Trophoblast cell (in vitro differentiated cells and primary cell): Measurements from ENCODE around the gene NOSIP.
A peak's percentile ranks its signal among the peaks of the same experiment; 100 is the strongest.

Experiments used
- DNase-seq, 2 donors: peaks; one replicate each; pipeline ENCODE4 v3.0.0-alpha.2; 2016
- H2AFZ ChIP-seq: 2 replicates; pipeline ENCODE4 v1.6.1; 2013; ENCODE audit warnings: low read length, moderate library complexity, mild to moderate bottlenecking; ENCODE audit not compliant: insufficient read depth, poor library complexity
- H2AK5ac ChIP-seq: 2 replicates; pipeline ENCODE4 v1.6.1; 2013; ENCODE audit warnings: mild to moderate bottlenecking, low read length
- H2BK120ac ChIP-seq: 2 replicates; pipeline ENCODE4 v1.6.1; 2013; ENCODE audit warnings: low read length, mild to moderate bottlenecking, moderate library complexity; ENCODE audit not compliant: insufficient read depth, poor library complexity
- H2BK12ac ChIP-seq: 2 replicates; pipeline ENCODE4 v1.6.1; 2013; ENCODE audit warnings: mild to moderate bottlenecking, low read length, moderate library complexity
- H2BK5ac ChIP-seq: 2 replicates; pipeline ENCODE4 v1.6.1; 2013; ENCODE audit warnings: low read length, low read depth, moderate library complexity, mild to moderate bottlenecking; ENCODE audit not compliant: poor library complexity
- H3K14ac ChIP-seq: 2 replicates; pipeline ENCODE4 v1.6.1; 2013; ENCODE audit warnings: mild to moderate bottlenecking, low read length
- H3K18ac ChIP-seq: 2 replicates; pipeline ENCODE4 v1.6.1; 2013; ENCODE audit warnings: mild to moderate bottlenecking, low read length
- H3K23ac ChIP-seq: 2 replicates; pipeline ENCODE4 v1.6.1; 2013; ENCODE audit warnings: low read length
- H3K27ac ChIP-seq: 2 replicates; pipeline ENCODE4 v1.5.1; 2013; ENCODE audit warnings: low read depth, mild to moderate bottlenecking, inconsistent platforms, low read length, moderate library complexity
- H3K27me3 ChIP-seq: 2 replicates; pipeline ENCODE4 v1.6.1; 2013; ENCODE audit warnings: inconsistent platforms, mild to moderate bottlenecking, low read length, moderate library complexity; ENCODE audit not compliant: insufficient read depth
- H3K36me3 ChIP-seq, 2 experiments: 1 replicate in 1 of 2; 2 replicates in 1 of 2; pipeline ENCODE4 v1.6.1; 2013; ENCODE audit warnings: low read length in 2 of 2, mild to moderate bottlenecking in 2 of 2, moderate library complexity in 1 of 2; ENCODE audit not compliant: insufficient read depth in 2 of 2, control insufficient read depth in 1 of 2
- H3K4ac ChIP-seq: 2 replicates; pipeline ENCODE4 v1.6.1; 2013; ENCODE audit warnings: low read depth, mild to moderate bottlenecking, low read length, moderate library complexity
- H3K4me1 ChIP-seq, 2 experiments: 1 replicate in 1 of 2; 2 replicates in 1 of 2; pipeline ENCODE4 v1.6.1; 2013; ENCODE audit warnings: low read length in 2 of 2, mild to moderate bottlenecking in 2 of 2, moderate library complexity in 1 of 2; ENCODE audit not compliant: insufficient read depth in 2 of 2, control insufficient read depth in 1 of 2
- H3K4me2 ChIP-seq: 2 replicates; pipeline ENCODE4 v1.6.1; 2013; ENCODE audit warnings: inconsistent platforms, mild to moderate bottlenecking, low read length, moderate library complexity
- H3K4me3 ChIP-seq: 2 replicates; pipeline ENCODE4 v1.5.1; 2013; ENCODE audit warnings: mild to moderate bottlenecking, low read depth, low read length, inconsistent platforms
- H3K79me1 ChIP-seq: one replicate; pipeline ENCODE4 v1.6.1; 2013; ENCODE audit warnings: low read length
- H3K79me2 ChIP-seq: 2 replicates; pipeline ENCODE4 v1.6.1; 2013; ENCODE audit warnings: low read length, mild to moderate bottlenecking; ENCODE audit not compliant: control insufficient read depth, insufficient read depth, poor library complexity
- H3K9ac ChIP-seq: 2 replicates; pipeline ENCODE4 v1.6.1; 2013; ENCODE audit warnings: mild to moderate bottlenecking, low read length
- H3K9me3 ChIP-seq: 2 replicates; pipeline ENCODE4 v1.6.1; 2013; ENCODE audit warnings: low read depth, mild to moderate bottlenecking, control low read depth, inconsistent platforms, low read length; ENCODE audit not compliant: insufficient read depth
- H4K12ac ChIP-seq: 2 replicates; pipeline ENCODE4 v1.6.1; 2013; ENCODE audit warnings: low read depth, mild to moderate bottlenecking, low read length, moderate library complexity
- H4K8ac ChIP-seq: 2 replicates; pipeline ENCODE4 v1.6.1; 2013; ENCODE audit warnings: low read depth, mild to moderate bottlenecking, low read length, moderate library complexity
- H4K91ac ChIP-seq: one replicate; pipeline ENCODE4 v1.6.1; 2013; ENCODE audit warnings: low read depth, mild to moderate bottlenecking, low read length, moderate library complexity
- WGBS: extraction: QIAGEN DNeasy Blood & Tissue Kit; methylation state at CpG from one replicate; pipeline ENCODE4 v1.1.7; 2013; ENCODE audit warnings: missing lambda C conversion rate; ENCODE audit not compliant: insufficient read length, insufficient coverage; ENCODE audit errors: extremely low coverage; 5-methylcytosine and 5-hydroxymethylcytosine counted together

The NOSIP gene

DNA sequence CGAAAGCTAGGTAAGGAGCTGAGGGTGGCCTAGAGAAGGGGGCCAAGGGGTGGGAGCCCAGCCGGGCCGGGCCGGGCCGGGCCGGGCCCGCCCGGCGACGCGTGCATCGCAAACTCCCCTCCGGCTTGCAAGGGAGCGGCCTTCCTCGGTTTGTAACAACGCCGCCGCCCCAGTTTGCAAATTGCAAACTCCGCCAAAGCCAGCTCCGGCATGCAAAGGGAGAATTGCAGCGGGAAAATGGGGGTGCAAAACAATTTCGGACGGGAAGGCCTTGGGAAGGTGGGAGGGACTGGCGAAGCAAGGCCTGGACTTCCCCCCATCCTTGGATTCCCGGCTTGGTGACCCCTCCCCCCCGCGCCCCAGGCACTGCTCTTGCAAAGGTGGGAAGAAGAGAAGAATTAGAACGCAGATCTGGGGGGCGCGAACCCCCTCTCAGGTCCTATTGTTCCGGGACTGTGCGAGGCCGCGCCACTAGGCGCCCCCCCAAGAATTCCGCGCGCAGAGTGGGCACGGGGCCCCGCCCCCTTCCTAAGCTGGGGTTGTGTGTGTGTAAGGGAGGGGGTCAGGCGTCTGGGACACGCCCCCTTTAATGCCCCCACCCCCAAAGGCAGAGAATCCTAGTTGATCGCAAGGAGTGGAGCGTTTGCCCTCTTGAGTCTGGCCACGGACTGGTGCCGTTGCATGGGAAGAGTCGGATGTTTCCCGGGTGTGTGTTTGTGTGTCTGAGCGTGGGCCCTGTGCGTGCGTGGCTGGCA, 11.6 kb upstream of the NOSIP start:
- H3K4me3 ChIP-seq, result peak overlapping the region; percentile 84
- H4K12ac ChIP-seq, result peak overlapping the region; percentile 68
- peak overlapping the region; percentile 8 for H4K8ac ChIP-seq
- DNase-seq, result peak; percentile 21 to 57
- H3K27me3 ChIP-seq, result no peaks in the 10 kb centered on the region
- H3K4me1 ChIP-seq, result peaks cover 5 to 7% of the 10 kb centered on the region in 2 experiments
- H2AFZ ChIP-seq, result no peak overlapping the region
- no peak overlapping the region for H2BK120ac ChIP-seq
- H3K9ac ChIP-seq, result peak overlapping the region; percentile 87
- H4K91ac ChIP-seq, result peak overlapping the region; percentile 82
- no peak overlapping the region for H2BK12ac ChIP-seq
- H3K27ac ChIP-seq, result peak overlapping the region; percentile 84
- H3K23ac ChIP-seq, result no peak overlapping the region
- peak overlapping the region; percentile 85 for H2BK5ac ChIP-seq
- H2AK5ac ChIP-seq, result no peak overlapping the region
- H3K79me1 ChIP-seq, result peaks cover 20% of the 10 kb centered on the region
- peak overlapping the region; percentile 93 for H3K4me2 ChIP-seq
- peaks cover 25 to 30% of the 10 kb centered on the region in 2 experiments for H3K36me3 ChIP-seq
- no CpG with 5 or more reads among the region's 51 CpGs for WGBS
- H3K14ac ChIP-seq, result peak overlapping the region; percentile 15
- peaks cover 14% of the 10 kb centered on the region for H3K79me2 ChIP-seq
- H3K18ac ChIP-seq, result peak overlapping the region; percentile 4
- H3K9me3 ChIP-seq, result no peaks in the 10 kb centered on the region
- H3K4ac ChIP-seq, result peak overlapping the region; percentile 24

DNA sequence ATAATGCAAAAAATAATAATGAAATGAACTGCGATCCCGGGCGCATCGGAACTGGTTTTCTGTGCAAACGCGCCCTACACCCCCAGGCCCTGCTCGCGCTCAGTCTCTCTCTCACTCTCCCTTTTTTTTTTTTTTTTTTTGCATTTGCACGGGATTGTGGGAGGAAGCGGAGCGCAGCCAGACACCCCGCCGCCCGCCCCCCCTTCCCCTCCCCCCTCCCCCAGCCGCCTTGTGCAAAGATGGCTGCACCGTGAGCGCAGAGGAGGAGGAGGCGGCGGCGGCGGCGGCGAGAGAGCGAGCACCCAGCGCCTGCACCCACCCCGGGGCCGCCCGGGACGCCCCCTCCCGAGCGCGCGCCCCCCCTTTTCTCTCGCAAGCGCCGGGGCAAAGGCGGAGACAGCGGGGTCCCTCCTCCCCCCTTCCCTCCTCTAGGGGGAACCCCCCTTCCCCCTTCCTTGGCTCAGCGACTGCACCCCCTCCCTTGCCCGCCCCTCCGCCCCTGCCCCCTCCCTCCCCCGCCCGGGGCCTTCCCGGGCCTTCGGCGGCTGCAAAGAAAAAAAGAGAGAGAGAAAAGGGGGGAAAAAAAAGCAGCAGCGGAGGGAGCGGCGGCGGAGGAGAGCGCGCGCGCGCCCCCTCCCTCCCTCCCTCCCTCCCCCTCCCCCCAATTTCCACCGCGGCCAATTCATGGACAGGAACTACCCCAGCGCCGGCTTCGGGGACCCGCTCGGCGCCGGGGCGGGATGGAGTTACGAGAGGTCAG, 10.8 kb upstream of the NOSIP start, which contains the start of gene PRR12:
TSS of gene PRR12 (plus strand) at position 212 of the 760 bp plus-strand sequence. CDS start at position 685, 473 bp downstream.
- Histone ChIP-seq H3K18ac (peak within 1 kb of the TSS; percentile 99), H3K4me3 (peak within 1 kb of the TSS; percentile 84), H3K4me2 (peak within 1 kb of the TSS; percentile 93), H3K9me3 (no peaks in the 10 kb centered on the region), H3K23ac (no peak within 1 kb of the TSS), H2AK5ac (peak within 1 kb of the TSS; percentile 100), H3K4ac (peak within 1 kb of the TSS; percentile 97), H3K79me2 (peaks cover 14% of the 10 kb centered on the region), H4K12ac (peak within 1 kb of the TSS; percentile 99), H2BK5ac (peak within 1 kb of the TSS; percentile 91), H2AFZ (peak within 1 kb of the TSS; percentile 73), H4K8ac (peak within 1 kb of the TSS; percentile 97), H2BK12ac (peak within 1 kb of the TSS; percentile 44), H3K9ac (peak within 1 kb of the TSS; percentile 87), H3K27ac (peak within 1 kb of the TSS; percentile 96), H4K91ac (peak within 1 kb of the TSS; percentile 97), H3K36me3 (peaks cover 18 to 23% of the 10 kb centered on the region in 2 experiments), H2BK120ac (peak within 1 kb of the TSS; percentile 88), H3K14ac (peak within 1 kb of the TSS; percentile 99), H3K4me1 (peaks cover 5 to 7% of the 10 kb centered on the region in 2 experiments), H3K27me3 (no peaks in the 10 kb centered on the region), H3K79me1 (peaks cover 20% of the 10 kb centered on the region)
- DNase-seq, result peak; percentile 26 to 57
- no CpG with 5 or more reads among the region's 66 CpGs for WGBS

DNA sequence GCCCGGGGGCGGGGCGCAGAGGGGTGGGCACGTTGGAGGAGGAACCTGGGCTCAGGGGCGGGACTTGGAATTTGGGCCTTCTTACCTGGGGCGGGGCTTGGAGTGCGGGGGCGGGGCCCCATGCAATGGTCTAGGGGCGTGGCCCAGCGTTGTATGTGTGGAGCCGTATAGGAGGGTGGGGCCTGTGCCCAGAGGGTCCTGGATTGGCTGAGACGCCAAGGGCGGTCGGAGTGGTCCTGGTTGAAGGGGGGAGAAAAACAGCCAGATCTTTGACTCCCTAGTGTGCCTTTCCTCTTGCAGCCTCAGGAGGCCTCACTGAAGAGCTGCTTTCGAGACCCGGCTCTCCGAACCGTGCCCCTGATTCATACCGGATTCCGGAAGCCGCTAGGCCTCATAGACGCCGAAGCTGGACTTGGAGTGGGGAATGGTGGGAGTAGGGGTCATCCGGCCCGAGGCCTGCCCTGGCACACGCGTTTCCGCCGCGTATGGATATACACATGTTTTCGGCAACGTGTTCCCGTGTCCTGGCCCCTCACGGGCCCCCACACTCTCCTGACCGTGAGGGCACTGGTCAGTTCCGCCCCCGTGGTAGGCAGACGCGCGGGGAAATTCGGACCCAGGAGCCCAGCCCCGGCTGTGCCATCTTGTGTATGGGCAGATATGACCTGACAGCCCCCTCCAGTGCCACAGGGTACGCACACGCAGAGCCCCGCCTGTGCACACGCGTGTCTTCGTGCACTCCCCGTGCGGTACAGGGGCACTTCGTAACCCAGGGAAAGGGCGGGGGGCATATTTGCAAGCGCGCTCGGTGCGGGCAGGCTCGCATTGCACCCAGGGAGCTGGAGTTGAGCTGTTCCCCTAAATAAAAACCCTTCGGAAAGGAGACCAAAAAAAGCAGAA, 10.0 kb upstream of the NOSIP start:
- Histone ChIP-seq H3K4me2 (peak overlapping the region; percentile 88), H3K79me1 (peaks cover 20% of the 10 kb centered on the region), H3K27me3 (no peaks in the 10 kb centered on the region), H4K8ac (peak overlapping the region; percentile 97), H2BK120ac (peak overlapping the region; percentile 88), H4K12ac (peak overlapping the region; percentile 99), H4K91ac (peak overlapping the region; percentile 97), H2BK12ac (peak overlapping the region; percentile 44), H3K79me2 (peaks cover 14% of the 10 kb centered on the region), H2AK5ac (peak overlapping the region; percentile 100), H3K9me3 (no peaks in the 10 kb centered on the region), H3K27ac (peak overlapping the region; percentile 96), H3K18ac (peak overlapping the region; percentile 99), H2BK5ac (peak overlapping the region; percentile 91), H3K4me1 (peaks cover 5 to 7% of the 10 kb centered on the region in 2 experiments), H3K4ac (peak overlapping the region; percentile 97), H3K23ac (no peak overlapping the region), H2AFZ (peak overlapping the region; percentile 73), H3K4me3 (peak overlapping the region; percentile 71), H3K9ac (peak overlapping the region; percentile 70), H3K36me3 (peaks cover 10 to 15% of the 10 kb centered on the region in 2 experiments), H3K14ac (peak overlapping the region; percentile 99)
- WGBS, result no CpG with 5 or more reads among the region's 58 CpGs
- DNase-seq, result peak; percentile 96
